ENCODE results near the gene GPR15LG.
"Not testable (repeated sequence)": the region's sequence is repeated elsewhere in the genome, so short reads cannot be mapped to it uniquely, and the experiment has no call there.

GPR15LG gene

GRCh38 chr10:84166620-84167288 is 6.8 kb upstream of the GPR15LG start:
- DNase-seq: no peak

GRCh38 chr10:84167289-84167653 is 6.3 kb upstream of the GPR15LG start:
- not testable (repeated sequence) for DNase-seq

- not testable (repeated sequence) for DNase-seq
These were observed 5.2 kb upstream of the GPR15LG start for GRCh38 chr10:84168382-84168781.

- not testable (repeated sequence) for DNase-seq
These were observed 2.4 kb upstream of the GPR15LG start for GRCh38 chr10:84171237-84171636.

- DNase-seq: not testable (repeated sequence)
These were observed 1.7 kb upstream of the GPR15LG start for GRCh38 chr10:84171700-84172466.

- DNase-seq: no peak
These were observed 889 bp upstream of the GPR15LG start for GRCh38 chr10:84172467-84173356.

GRCh38 chr10:84175436-84175835 is 1.8 kb downstream of the GPR15LG start:
- DNase-seq: no peak

- DNase-seq: no peak
These were observed 2.8 kb downstream of the GPR15LG start for GRCh38 chr10:84176351-84176750.

GRCh38 chr10:84176836-84177474 is 3.4 kb downstream of the GPR15LG start:
- DNase-seq: no peak

GRCh38 chr10:84177541-84178141 is 4.0 kb downstream of the GPR15LG start:
- DNase-seq: no peak

- DNase-seq: no peak
These were observed 4.6 kb downstream of the GPR15LG start for GRCh38 chr10:84178160-84178609.

- DNase-seq: no peak
These were observed 5.6 kb downstream of the GPR15LG start for GRCh38 chr10:84179059-84179710.

GRCh38 chr10:84180386-84180785 is 6.8 kb downstream of the GPR15LG start:
- not testable (repeated sequence) for DNase-seq

- DNase-seq: no peak
These were observed 8.0 kb downstream of the GPR15LG start for GRCh38 chr10:84181631-84182030.

GRCh38 chr10:84184517-84184916 is 10.9 kb downstream of the GPR15LG start:
- DNase-seq: no peak

GRCh38 chr10:84185526-84186175 is 12.1 kb downstream of the GPR15LG start:
- no peak for DNase-seq

GRCh38 chr10:84188815-84189214 is 15.2 kb downstream of the GPR15LG start:
- no peak for DNase-seq

- no peak for DNase-seq
These were observed 17.0 kb downstream of the GPR15LG start for GRCh38 chr10:84190621-84191020.

GRCh38 chr10:84191106-84191505 is 17.5 kb downstream of the GPR15LG start:
- no peak for DNase-seq

- DNase-seq: no peak
These were observed 19.7 kb downstream of the GPR15LG start for GRCh38 chr10:84193327-84193726.

GRCh38 chr10:84193846-84194423 is 20.3 kb downstream of the GPR15LG start:
- no peak for DNase-seq

Data from NCI-H2107 (cell line).